MM.1S (cell line): ENCODE results near the gene GPR32.

Experiments used
- DNase-seq: peaks from one replicate; pipeline ENCODE4 v3.0.0-alpha.2; 2015
- H2AFZ ChIP-seq: fragments of 300-600 bp; sonication (generic); 2 replicates; pipeline ENCODE4 v1.6.0; 2016; ENCODE audit warnings: antibody characterized with exemption, low read length
- H3F3A ChIP-seq: fragments of 300-600 bp; sonication (generic); 2 replicates; pipeline ENCODE4 v1.6.1; 2016; ENCODE audit warnings: mild to moderate bottlenecking, antibody characterized with exemption, low read length, moderate library complexity, mixed read lengths; ENCODE audit not compliant: insufficient read depth
- H3K27ac ChIP-seq: fragments of 300-600 bp; sonication (generic); 2 replicates; pipeline ENCODE4 v1.5.1; 2016; ENCODE audit warnings: mild to moderate bottlenecking, low read length
- H3K27me3 ChIP-seq: fragments of 300-600 bp; sonication (generic); replicated peaks from 2 replicates; pipeline ENCODE4 v1.6.0; 2016; ENCODE audit warnings: low read length; ENCODE audit not compliant: insufficient read depth
- H3K36me3 ChIP-seq: fragments of 300-600 bp; sonication (generic); replicated peaks from 2 replicates; pipeline ENCODE4 v1.6.1; 2016; ENCODE audit warnings: mild to moderate bottlenecking, low read length, mixed read lengths; ENCODE audit not compliant: insufficient read depth
- H3K4me1 ChIP-seq: fragments of 300-600 bp; sonication (generic); 2 replicates; pipeline ENCODE4 v1.6.1; 2016; ENCODE audit warnings: low read length, mixed read lengths
- H3K4me2 ChIP-seq: fragments of 300-600 bp; sonication (generic); 2 replicates; pipeline ENCODE4 v1.6.0; 2016; ENCODE audit warnings: low read depth, low read length
- H3K4me3 ChIP-seq: fragments of 300-600 bp; sonication (generic); 2 replicates; pipeline ENCODE4 v1.5.1; 2016; ENCODE audit warnings: low read length, mixed read lengths
- H3K79me2 ChIP-seq: fragments of 300-600 bp; sonication (generic); 2 replicates; pipeline ENCODE4 v1.6.1; 2016; ENCODE audit warnings: mixed run types, low read length, mixed read lengths
- H3K9ac ChIP-seq: fragments of 300-600 bp; sonication (generic); 2 replicates; pipeline ENCODE4 v1.6.1; 2016; ENCODE audit warnings: low read length, mixed read lengths
- H3K9me2 ChIP-seq: fragments of 300-600 bp; sonication (generic); replicated peaks from 2 replicates; pipeline ENCODE4 v1.6.1; 2016; ENCODE audit warnings: mild to moderate bottlenecking, low read length, mixed read lengths; ENCODE audit not compliant: insufficient read depth
- H3K9me3 ChIP-seq: fragments of 300-600 bp; sonication (generic); replicated peaks from 2 replicates; pipeline ENCODE4 v1.6.1; 2016; ENCODE audit warnings: mild to moderate bottlenecking, low read length, mixed read lengths; ENCODE audit not compliant: insufficient read depth
- H4K20me1 ChIP-seq: fragments of 300-600 bp; sonication (generic); 2 replicates; pipeline ENCODE4 v1.6.1; 2016; ENCODE audit warnings: mild to moderate bottlenecking, low read length, moderate library complexity, mixed read lengths; ENCODE audit not compliant: insufficient read depth
- CTCF ChIP-seq: fragments of 300-600 bp; sonication (generic); IDR thresholded peaks from 2 replicates; pipeline ENCODE4 v1.5.1; 2016; ENCODE audit warnings: antibody characterized with exemption, low read length, mixed read lengths
- EZH2 ChIP-seq: fragments of 300-600 bp; sonication (generic); optimal IDR thresholded peaks from 2 replicates; pipeline ENCODE3; 2017; ENCODE audit warnings: low read depth, mild to moderate bottlenecking, antibody characterized with exemption, low read length, mixed read lengths
- EZH2phosphoT487 ChIP-seq: fragments of 300-600 bp; sonication (generic); IDR thresholded peaks from 2 replicates; pipeline ENCODE4 v1.6.1; 2018; ENCODE audit warnings: antibody characterized with exemption, low read length

The GPR32 gene

GRCh38 chr19:50724522-50725217 is 45.6 kb upstream of the GPR32 start:
- Histone ChIP-seq H3K27me3 (peaks cover 22% of the 10 kb centered on the region; the same call in 1 of the 2 replicates), H2AFZ (no peak overlapping the region), H3K9me2 (no peaks in the 10 kb centered on the region), H4K20me1 (no peaks in the 10 kb centered on the region), H3K4me1 (no peaks in the 10 kb centered on the region), H3K4me2 (no peak overlapping the region), H3K9ac (no peak overlapping the region), H3K4me3 (no peak overlapping the region), H3K36me3 (no peaks in the 10 kb centered on the region), H3K27ac (no peak overlapping the region), H3K79me2 (no peaks in the 10 kb centered on the region), H3K9me3 (no peaks in the 10 kb centered on the region), H3F3A (no peaks in the 10 kb centered on the region)
- no peak for TF ChIP-seq EZH2
- peak; percentile 16 for TF ChIP-seq CTCF
- no peak for DNase-seq

- H3K36me3 ChIP-seq = no peaks in the 10 kb centered on the region
- H3K27ac ChIP-seq = no peak overlapping the region
- no peaks in the 10 kb centered on the region for H3K9me2 ChIP-seq
- no peak overlapping the region for H3K4me3 ChIP-seq
- no peak overlapping the region for H3K4me2 ChIP-seq
- H3K79me2 ChIP-seq = no peaks in the 10 kb centered on the region
- H3K9ac ChIP-seq = no peak overlapping the region
- no peaks in the 10 kb centered on the region for H3F3A ChIP-seq
- H3K9me3 ChIP-seq = no peaks in the 10 kb centered on the region
- no peak for DNase-seq
- H4K20me1 ChIP-seq = no peaks in the 10 kb centered on the region
- TF ChIP-seq EZH2phosphoT487 (no peak), CTCF (no peak), EZH2 (no peak)
- no peaks in the 10 kb centered on the region for H3K4me1 ChIP-seq
- H2AFZ ChIP-seq = no peak overlapping the region
- H3K27me3 ChIP-seq = peaks cover 27% of the 10 kb centered on the region
Measured at GRCh38 chr19:50725218-50725910, 44.9 kb upstream of the GPR32 start.

GRCh38 chr19:50725911-50726230 is 44.4 kb upstream of the GPR32 start:
- no peaks in the 10 kb centered on the region for H3K9me3 ChIP-seq
- H3K4me3 ChIP-seq = no peak overlapping the region

More at GRCh38 chr19:50725911-50726230, 44.4 kb upstream of the GPR32 start:
- H3K79me2 ChIP-seq = no peaks in the 10 kb centered on the region
- no peak overlapping the region for H2AFZ ChIP-seq
- H3K9ac ChIP-seq = no peak overlapping the region
- no peaks in the 10 kb centered on the region for H4K20me1 ChIP-seq
- H3K27ac ChIP-seq = no peak overlapping the region
- H3K4me2 ChIP-seq = no peak overlapping the region
- H3K4me1 ChIP-seq = no peaks in the 10 kb centered on the region
- H3K9me2 ChIP-seq = no peaks in the 10 kb centered on the region
- no peaks in the 10 kb centered on the region for H3K36me3 ChIP-seq
- no peak for DNase-seq
- no peak for TF ChIP-seq EZH2
- TF ChIP-seq CTCF = no peak
- TF ChIP-seq EZH2phosphoT487 = no peak
- no peaks in the 10 kb centered on the region for H3F3A ChIP-seq
- peaks cover 32% of the 10 kb centered on the region for H3K27me3 ChIP-seq
